Measurements from ENCODE around the gene VDR. TPM values are rescaled to one million over a fixed set of nuclear protein-coding genes. Genes with fewer than 3 reads are reported as not detected.
"Not testable (repeated sequence)": the region's sequence is repeated elsewhere in the genome, so short reads cannot be mapped to it uniquely, and the experiment has no call there.

VDR gene
- total RNA-seq, 3 donors from 2014 or later: 1.6 to 41.7 (median 16.1) TPM

- H3K36me3 ChIP-seq: no peaks in the 10 kb centered on the region
- H3K4me1 ChIP-seq: no peaks in the 10 kb centered on the region
- intact Hi-C loops (cut with DNase I; ENCODE audit: low total_unique reads): no loop called here
- H3K4me3 ChIP-seq: no peak overlapping the region
- no peaks in the 10 kb centered on the region for H3K9me3 ChIP-seq
- TF ChIP-seq POLR2A (IDR thresholded peaks at IDR 0.05) (no peak), CTCF (IDR thresholded peaks at IDR 0.05) (no peak), POLR2AphosphoS5 (IDR thresholded peaks at IDR 0.05) (no peak)
- no peak for DNase-seq (ENCODE audit: low spot score in 2 of 2)
- no peaks in the 10 kb centered on the region for H3K27me3 ChIP-seq
- no peak overlapping the region for H3K27ac ChIP-seq
These were observed 58.3 kb downstream of the VDR start for GRCh38 chr12:47846294-47846996.

- DNase-seq (ENCODE audit: low spot score in 2 of 2): no peak
- H3K36me3 ChIP-seq: no peaks in the 10 kb centered on the region
- H3K9me3 ChIP-seq: no peaks in the 10 kb centered on the region
- H3K27ac ChIP-seq: peak overlapping the region in 1 of 2 donors; percentile 38
- intact Hi-C loops (cut with DNase I; ENCODE audit: low total_unique reads): no loop called here
- no peaks in the 10 kb centered on the region for H3K4me1 ChIP-seq
- TF ChIP-seq CTCF (IDR thresholded peaks at IDR 0.05) (no peak), POLR2A (IDR thresholded peaks at IDR 0.05) (no peak), POLR2AphosphoS5 (IDR thresholded peaks at IDR 0.05) (no peak)
- no peaks in the 10 kb centered on the region for H3K27me3 ChIP-seq
- H3K4me3 ChIP-seq: no peak overlapping the region
These were observed 59.7 kb downstream of the VDR start for GRCh38 chr12:47845081-47845480.

GRCh38 chr12:47844264-47845019 lies 60.4 kb downstream of the VDR start:
- intact Hi-C loops (cut with DNase I; ENCODE audit: low total_unique reads): no loop called here

GRCh38 chr12:47843226-47843980 lies 61.4 kb downstream of the VDR start:
- H3K27me3 ChIP-seq: no peaks in the 10 kb centered on the region
- intact Hi-C loops (cut with DNase I; ENCODE audit: low total_unique reads): no loop called here
- H3K9me3 ChIP-seq: no peaks in the 10 kb centered on the region
- no peak for DNase-seq (ENCODE audit: low spot score in 2 of 2)
- no peak overlapping the region for H3K4me3 ChIP-seq
- TF ChIP-seq POLR2A (IDR thresholded peaks at IDR 0.05) (no peak), CTCF (IDR thresholded peaks at IDR 0.05) (no peak), POLR2AphosphoS5 (IDR thresholded peaks at IDR 0.05) (no peak)
- no peak overlapping the region for H3K27ac ChIP-seq
- no peaks in the 10 kb centered on the region for H3K4me1 ChIP-seq
- H3K36me3 ChIP-seq: no peaks in the 10 kb centered on the region

More at GRCh38 chr12:47844264-47845019, 60.4 kb downstream of the VDR start:
- no peak for DNase-seq (ENCODE audit: low spot score in 2 of 2)
- no peaks in the 10 kb centered on the region for H3K4me1 ChIP-seq
- H3K4me3 ChIP-seq: no peak overlapping the region
- TF ChIP-seq CTCF (IDR thresholded peaks at IDR 0.05): no peak
- no peak for TF ChIP-seq POLR2AphosphoS5 (IDR thresholded peaks at IDR 0.05)
- no peak for TF ChIP-seq POLR2A (IDR thresholded peaks at IDR 0.05)
- H3K36me3 ChIP-seq: no peaks in the 10 kb centered on the region
- H3K27ac ChIP-seq: peak overlapping the region in 1 of 2 donors; percentile 38
- H3K9me3 ChIP-seq: no peaks in the 10 kb centered on the region
- H3K27me3 ChIP-seq: no peaks in the 10 kb centered on the region

- DNase-seq (ENCODE audit: low spot score in 2 of 2); H3K4me3 ChIP-seq; H3K27me3 ChIP-seq; H3K4me1 ChIP-seq; H3K36me3 ChIP-seq; intact Hi-C loops (cut with DNase I; ENCODE audit: low total_unique reads); H3K27ac ChIP-seq; H3K9me3 ChIP-seq: not testable (repeated sequence)
These were observed 62.3 kb downstream of the VDR start for GRCh38 chr12:47842543-47842942.
